Glutamatergic neuron (in vitro differentiated cells): ENCODE results near the gene NMNAT2. TPM values are rescaled to one million over a fixed set of nuclear protein-coding genes. Genes with fewer than 3 reads are reported as not detected.
A peak's percentile ranks its signal among the peaks of the same experiment; 100 is the strongest.

Experiments
- DNase-seq: peaks from one replicate; pipeline ENCODE4 v3.0.0; 2022
- H3K27ac Mint-ChIP-seq: one replicate; pipeline ENCODE4 v1.8.0; 2020; ENCODE audit warnings: mild to moderate bottlenecking, mixed read lengths, inconsistent platforms; ENCODE audit not compliant: unreplicated experiment
- H3K27me3 Mint-ChIP-seq: one replicate; pipeline ENCODE4 v1.8.0; 2020; ENCODE audit warnings: mild to moderate bottlenecking, moderate library complexity, mixed read lengths, inconsistent platforms; ENCODE audit not compliant: unreplicated experiment
- H3K36me3 Mint-ChIP-seq: one replicate; pipeline ENCODE4 v1.8.0; 2020; ENCODE audit warnings: mild to moderate bottlenecking, mixed read lengths, inconsistent platforms; ENCODE audit not compliant: unreplicated experiment
- H3K4me1 Mint-ChIP-seq: one replicate; pipeline ENCODE4 v1.8.0; 2020; ENCODE audit warnings: mild to moderate bottlenecking, low read depth, mixed read lengths, inconsistent platforms; ENCODE audit not compliant: unreplicated experiment
- H3K4me3 Mint-ChIP-seq: one replicate; pipeline ENCODE4 v1.8.0; 2020; ENCODE audit warnings: mild to moderate bottlenecking, mixed read lengths, inconsistent platforms; ENCODE audit not compliant: unreplicated experiment
- H3K9me3 Mint-ChIP-seq: one replicate; pipeline ENCODE4 v1.8.0; 2020; ENCODE audit warnings: mild to moderate bottlenecking, moderate library complexity, mixed read lengths, inconsistent platforms; ENCODE audit not compliant: unreplicated experiment
- total RNA-seq: library from RNA; stranded (reverse); fragmentation: NEBNext Ultra II Directional; extraction: Animal tissue kit (Norgen Biotek cat#: 25700); gene quantifications from one replicate; pipeline ENCODE4 v1.2.1, GENCODE V29; 2021; ENCODE audit not compliant: unreplicated experiment
- TF ChIP-seq, protein P1 (sequence below): fragments of 200-600 bp; sonication (generic); IDR thresholded peaks from one replicate; pipeline ENCODE4 v1.5.0; 2021; ENCODE audit not compliant: partially characterized antibody, unreplicated experiment

NMNAT2 gene
- total RNA-seq, 1 donor from 2014 or later, result 76.4 TPM

DNA sequence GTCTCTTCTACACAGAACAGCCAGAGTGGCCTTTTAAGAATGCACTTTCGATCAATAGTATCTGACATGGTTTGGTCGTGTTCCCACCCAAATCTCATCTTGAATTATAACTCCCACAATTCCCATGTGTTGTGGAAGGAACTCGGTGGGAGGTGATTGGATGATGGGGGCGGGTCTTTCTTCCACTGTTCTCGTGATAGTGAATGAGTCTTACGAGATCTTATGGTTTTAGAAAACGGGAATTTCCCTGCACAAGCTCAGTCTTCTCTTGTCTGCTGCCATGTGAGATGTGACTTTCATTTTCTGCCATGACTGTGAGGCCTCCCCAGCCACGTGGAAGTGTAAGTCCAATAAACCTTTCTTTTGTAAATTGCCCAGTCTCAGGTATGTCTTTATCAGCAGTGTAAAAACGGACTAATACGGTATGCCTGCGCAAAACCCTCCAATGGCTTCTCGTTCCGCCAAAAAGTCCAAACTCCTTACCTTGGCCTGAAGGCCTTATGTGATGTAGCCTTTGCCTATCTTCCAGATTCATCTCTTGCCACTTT lies 31.1 kb upstream of the NMNAT2 start:
- peaks cover 4% of the 10 kb centered on the region for H3K36me3 Mint-ChIP-seq
- H3K27ac Mint-ChIP-seq, result no peak overlapping the region
- peaks cover 7% of the 10 kb centered on the region for H3K4me1 Mint-ChIP-seq
- peaks cover 4% of the 10 kb centered on the region for H3K27me3 Mint-ChIP-seq
- TF ChIP-seq, protein P1, sequence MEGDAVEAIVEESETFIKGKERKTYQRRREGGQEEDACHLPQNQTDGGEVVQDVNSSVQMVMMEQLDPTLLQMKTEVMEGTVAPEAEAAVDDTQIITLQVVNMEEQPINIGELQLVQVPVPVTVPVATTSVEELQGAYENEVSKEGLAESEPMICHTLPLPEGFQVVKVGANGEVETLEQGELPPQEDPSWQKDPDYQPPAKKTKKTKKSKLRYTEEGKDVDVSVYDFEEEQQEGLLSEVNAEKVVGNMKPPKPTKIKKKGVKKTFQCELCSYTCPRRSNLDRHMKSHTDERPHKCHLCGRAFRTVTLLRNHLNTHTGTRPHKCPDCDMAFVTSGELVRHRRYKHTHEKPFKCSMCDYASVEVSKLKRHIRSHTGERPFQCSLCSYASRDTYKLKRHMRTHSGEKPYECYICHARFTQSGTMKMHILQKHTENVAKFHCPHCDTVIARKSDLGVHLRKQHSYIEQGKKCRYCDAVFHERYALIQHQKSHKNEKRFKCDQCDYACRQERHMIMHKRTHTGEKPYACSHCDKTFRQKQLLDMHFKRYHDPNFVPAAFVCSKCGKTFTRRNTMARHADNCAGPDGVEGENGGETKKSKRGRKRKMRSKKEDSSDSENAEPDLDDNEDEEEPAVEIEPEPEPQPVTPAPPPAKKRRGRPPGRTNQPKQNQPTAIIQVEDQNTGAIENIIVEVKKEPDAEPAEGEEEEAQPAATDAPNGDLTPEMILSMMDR, result no peak
- no peak for DNase-seq
- H3K9me3 Mint-ChIP-seq, result no peaks in the 10 kb centered on the region
- no peak overlapping the region for H3K4me3 Mint-ChIP-seq

DNA sequence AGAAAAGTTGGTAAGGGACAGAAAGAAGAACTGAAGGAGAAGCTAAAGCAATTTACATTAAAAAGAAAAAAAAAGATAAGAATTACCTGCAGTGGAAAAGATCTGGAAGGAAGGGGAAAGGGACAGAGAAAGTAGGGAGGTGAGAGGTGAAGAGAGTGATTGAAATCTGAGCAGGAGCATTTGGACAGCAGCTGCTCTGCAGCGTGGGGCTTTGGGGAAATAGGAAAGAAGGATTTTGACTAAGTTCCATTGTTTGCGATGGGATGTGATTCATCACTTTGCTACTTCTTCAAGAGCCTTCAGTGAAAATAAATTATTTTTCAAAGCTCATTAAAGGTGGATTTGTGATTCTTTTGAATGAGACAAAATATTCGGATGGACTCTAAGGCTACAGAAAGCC lies 26.1 kb upstream of the NMNAT2 start:
- H3K36me3 Mint-ChIP-seq, result no peaks in the 10 kb centered on the region
- H3K4me1 Mint-ChIP-seq, result peaks cover 32% of the 10 kb centered on the region
- TF ChIP-seq, protein P1, result no peak
- DNase-seq, result no peak
- H3K9me3 Mint-ChIP-seq, result no peaks in the 10 kb centered on the region
- peaks cover 4% of the 10 kb centered on the region for H3K27me3 Mint-ChIP-seq
- H3K4me3 Mint-ChIP-seq, result peak overlapping the region; percentile 18
- H3K27ac Mint-ChIP-seq, result peak overlapping the region; percentile 92

- DNase-seq, result no peak
- Mint-ChIP-seq H3K9me3 (no peaks in the 10 kb centered on the region), H3K27me3 (peaks cover 4% of the 10 kb centered on the region), H3K36me3 (no peaks in the 10 kb centered on the region), H3K27ac (peak overlapping the region; percentile 88), H3K4me3 (peak overlapping the region; percentile 74), H3K4me1 (peaks cover 32% of the 10 kb centered on the region)
- TF ChIP-seq, protein P1, result no peak
Measured at GRCh38 chr1:183443466-183443865, 25.3 kb upstream of the NMNAT2 start.

DNA sequence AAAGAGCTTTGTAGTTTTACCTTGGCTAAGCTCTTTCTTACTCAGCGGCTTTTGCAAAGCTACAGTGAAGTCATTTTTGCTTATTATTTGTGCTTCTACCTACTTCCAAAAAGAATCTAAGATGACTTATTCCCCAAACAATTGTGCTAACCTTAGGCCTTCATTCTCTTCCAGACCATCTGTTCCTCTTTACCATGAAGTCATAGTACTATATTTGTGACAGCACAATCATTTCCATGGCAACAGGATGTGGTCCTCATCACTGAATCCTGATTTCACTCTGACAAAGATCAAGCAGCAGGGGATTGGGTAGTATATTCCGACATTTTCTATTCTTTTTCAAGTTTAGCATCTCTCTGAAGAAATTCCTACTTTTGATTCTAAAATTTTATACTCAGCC lies 24.8 kb upstream of the NMNAT2 start:
- Mint-ChIP-seq H3K4me1 (peaks cover 32% of the 10 kb centered on the region), H3K27ac (peak overlapping the region; percentile 88), H3K27me3 (peaks cover 4% of the 10 kb centered on the region), H3K9me3 (no peaks in the 10 kb centered on the region), H3K36me3 (no peaks in the 10 kb centered on the region), H3K4me3 (peak overlapping the region; percentile 74)
- TF ChIP-seq, protein P1, result no peak
- DNase-seq, result no peak

GRCh38 chr1:183438060-183438459 lies 19.9 kb upstream of the NMNAT2 start:
- Mint-ChIP-seq H3K36me3 (no peaks in the 10 kb centered on the region), H3K27me3 (peaks cover 2% of the 10 kb centered on the region), H3K4me1 (peaks cover 14% of the 10 kb centered on the region), H3K27ac (no peak overlapping the region), H3K9me3 (no peaks in the 10 kb centered on the region), H3K4me3 (no peak overlapping the region)
- no peak for DNase-seq
- TF ChIP-seq, protein P1, result no peak
